Activated naive CD8-positive, alpha-beta T cell treated with anti-CD3 and anti-CD28 coated beads, Interleukin-2, amount 10 ng/mL, durations not matched to agents 7 days and 5 days (primary cell): ENCODE results near the gene USP48. TPM values are rescaled to one million over a fixed set of nuclear protein-coding genes. Genes with fewer than 3 reads are reported as not detected.
"Not testable (repeated sequence)": the region's sequence is repeated elsewhere in the genome, so short reads cannot be mapped to it uniquely, and the experiment has no call there.

Experiments used
- ATAC-seq: fragments of 150-1000 bp; cut with Tn5 transposase; one replicate; pipeline ENCODE4 v1.10.0; 2021; ENCODE audit warnings: low read depth, moderate library complexity
- POLR2A ChIA-PET: fragments of 350-600 bp; sonication (Branson Sonifier 250); formaldehyde crosslinking; loops from one replicate; lab custom pipeline; 2021; ENCODE audit warnings: antibody characterized with exemption; lab: Charles Lee
- DNase-seq: peaks from one replicate; pipeline ENCODE4 v3.0.0; 2021
- H3K27ac Mint-ChIP-seq: one replicate; pipeline ENCODE4 v1.8.0; 2022; ENCODE audit warnings: mild to moderate bottlenecking, mixed read lengths
- H3K27me3 Mint-ChIP-seq: one replicate; pipeline ENCODE4 v1.8.0; 2022; ENCODE audit warnings: mild to moderate bottlenecking, moderate library complexity, mixed read lengths
- H3K36me3 Mint-ChIP-seq: one replicate; pipeline ENCODE4 v1.8.0; 2021; ENCODE audit warnings: mild to moderate bottlenecking, mixed read lengths
- H3K4me1 Mint-ChIP-seq: one replicate; pipeline ENCODE4 v1.8.0; 2021; ENCODE audit warnings: mixed read lengths
- H3K4me3 Mint-ChIP-seq: one replicate; pipeline ENCODE4 v1.8.0; 2022; ENCODE audit warnings: mild to moderate bottlenecking, moderate library complexity, mixed read lengths
- H3K9me3 Mint-ChIP-seq: one replicate; pipeline ENCODE4 v1.8.0; 2021; ENCODE audit warnings: mixed read lengths
- total RNA-seq, 2 experiments: library from RNA; stranded (reverse); gene quantifications; one replicate each; pipeline ENCODE4 v1.2.3, GENCODE V29; 2021

Gene USP48
- total RNA-seq = 10 to 100 TPM; 79.6 to 85.2 TPM

GRCh38 chr1:21782868-21783678 lies at the start of gene USP48:
Gene USP48, minus strand, starts transcription at chr1:21783149. Its CDS starts 192 bp downstream, at chr1:21782957.
- DNase-seq = peak; percentile 98
- POLR2A ChIA-PET = interaction anchor here (0.9 to 3.3 kb wide), 14 partner anchors 8 to 242 kb away, joined by 3 to 19 read pairs (median 3); no protein-coding TSS in a partner anchor
- H3K27ac Mint-ChIP-seq = peak within 1 kb of the TSS; percentile 100

GRCh38 chr1:21831454-21831970 lies 48.6 kb upstream of the USP48 start:
- no peaks in the 10 kb centered on the region for H3K4me1 Mint-ChIP-seq
- no peaks in the 10 kb centered on the region for H3K27me3 Mint-ChIP-seq
- ATAC-seq (no peak), DNase-seq (no peak)
- H3K27ac Mint-ChIP-seq = no peak overlapping the region
- POLR2A ChIA-PET = no interaction called here
- H3K9me3 Mint-ChIP-seq = peaks cover 11% of the 10 kb centered on the region
- peaks cover 23% of the 10 kb centered on the region for H3K36me3 Mint-ChIP-seq
- no peak overlapping the region for H3K4me3 Mint-ChIP-seq

More at GRCh38 chr1:21782868-21783678, at the start of gene USP48:
- H3K27me3 Mint-ChIP-seq = peaks cover 7% of the 10 kb centered on the region
- peaks cover 19% of the 10 kb centered on the region for H3K4me1 Mint-ChIP-seq
- peak; percentile 91 for ATAC-seq
- peaks cover 5% of the 10 kb centered on the region for H3K36me3 Mint-ChIP-seq
- no peaks in the 10 kb centered on the region for H3K9me3 Mint-ChIP-seq
- peak within 1 kb of the TSS; percentile 90 for H3K4me3 Mint-ChIP-seq

- Mint-ChIP-seq H3K4me3 (no peak overlapping the region), H3K9me3 (peaks cover 11% of the 10 kb centered on the region), H3K27me3 (no peaks in the 10 kb centered on the region), H3K27ac (no peak overlapping the region), H3K36me3 (peaks cover 23% of the 10 kb centered on the region), H3K4me1 (no peaks in the 10 kb centered on the region)
- DNase-seq (no peak), ATAC-seq (no peak)
- POLR2A ChIA-PET = no interaction called here
These were observed 48.0 kb upstream of the USP48 start for GRCh38 chr1:21830792-21831453.

GRCh38 chr1:21829294-21829693 lies 46.3 kb upstream of the USP48 start:
- Mint-ChIP-seq H3K36me3 (peaks cover 11% of the 10 kb centered on the region), H3K4me1 (no peaks in the 10 kb centered on the region), H3K27ac (no peak overlapping the region), H3K4me3 (no peak overlapping the region), H3K27me3 (no peaks in the 10 kb centered on the region), H3K9me3 (peaks cover 6% of the 10 kb centered on the region)
- ATAC-seq (no peak), DNase-seq (no peak)
- POLR2A ChIA-PET = no interaction called here

- peaks cover 5% of the 10 kb centered on the region for H3K36me3 Mint-ChIP-seq
- peaks cover under 1% of the 10 kb centered on the region for H3K9me3 Mint-ChIP-seq
- POLR2A ChIA-PET = no interaction called here
- DNase-seq (no peak), ATAC-seq (no peak)
- no peaks in the 10 kb centered on the region for H3K4me1 Mint-ChIP-seq
- no peak overlapping the region for H3K4me3 Mint-ChIP-seq
- no peaks in the 10 kb centered on the region for H3K27me3 Mint-ChIP-seq
- no peak overlapping the region for H3K27ac Mint-ChIP-seq
These were observed 45.7 kb upstream of the USP48 start for GRCh38 chr1:21828506-21829210.

GRCh38 chr1:21828075-21828474 lies 45.1 kb upstream of the USP48 start:
- no peaks in the 10 kb centered on the region for H3K27me3 Mint-ChIP-seq
- POLR2A ChIA-PET = no interaction called here
- no peak overlapping the region for H3K27ac Mint-ChIP-seq
- no peaks in the 10 kb centered on the region for H3K4me1 Mint-ChIP-seq
- no peak overlapping the region for H3K4me3 Mint-ChIP-seq
- H3K9me3 Mint-ChIP-seq = no peaks in the 10 kb centered on the region
- DNase-seq = no peak
- peaks cover 4% of the 10 kb centered on the region for H3K36me3 Mint-ChIP-seq
- no peak for ATAC-seq

- POLR2A ChIA-PET = no interaction called here
- H3K36me3 Mint-ChIP-seq = no peaks in the 10 kb centered on the region
- H3K27me3 Mint-ChIP-seq = no peaks in the 10 kb centered on the region
- no peak for ATAC-seq
- H3K27ac Mint-ChIP-seq = no peak overlapping the region
- no peaks in the 10 kb centered on the region for H3K9me3 Mint-ChIP-seq
- no peak for DNase-seq
- no peak overlapping the region for H3K4me3 Mint-ChIP-seq
- no peaks in the 10 kb centered on the region for H3K4me1 Mint-ChIP-seq
These were observed 44.3 kb upstream of the USP48 start for GRCh38 chr1:21827141-21827679.

GRCh38 chr1:21826694-21827093 lies 43.7 kb upstream of the USP48 start:
- H3K9me3 Mint-ChIP-seq, H3K27ac Mint-ChIP-seq, DNase-seq, POLR2A ChIA-PET, H3K36me3 Mint-ChIP-seq, H3K4me3 Mint-ChIP-seq, H3K27me3 Mint-ChIP-seq, ATAC-seq, H3K4me1 Mint-ChIP-seq: not testable (repeated sequence)

GRCh38 chr1:21825393-21825792 lies 42.4 kb upstream of the USP48 start:
- Mint-ChIP-seq H3K4me1 (no peaks in the 10 kb centered on the region), H3K36me3 (no peaks in the 10 kb centered on the region), H3K4me3 (no peak overlapping the region), H3K27me3 (no peaks in the 10 kb centered on the region), H3K27ac (no peak overlapping the region), H3K9me3 (no peaks in the 10 kb centered on the region)
- ATAC-seq (no peak), DNase-seq (no peak)
- POLR2A ChIA-PET = no interaction called here

GRCh38 chr1:21824926-21825325 lies 42.0 kb upstream of the USP48 start:
- H3K27me3 Mint-ChIP-seq = no peaks in the 10 kb centered on the region
- H3K4me3 Mint-ChIP-seq = no peak overlapping the region
- H3K36me3 Mint-ChIP-seq = no peaks in the 10 kb centered on the region
- no peaks in the 10 kb centered on the region for H3K9me3 Mint-ChIP-seq
- POLR2A ChIA-PET = no interaction called here
- no peak for DNase-seq
- no peak overlapping the region for H3K27ac Mint-ChIP-seq
- H3K4me1 Mint-ChIP-seq = no peaks in the 10 kb centered on the region
- no peak for ATAC-seq

GRCh38 chr1:21823980-21824702 lies 41.2 kb upstream of the USP48 start:
- Mint-ChIP-seq H3K27me3 (no peaks in the 10 kb centered on the region), H3K4me1 (no peaks in the 10 kb centered on the region), H3K4me3 (no peak overlapping the region), H3K36me3 (no peaks in the 10 kb centered on the region), H3K9me3 (no peaks in the 10 kb centered on the region), H3K27ac (no peak overlapping the region)
- POLR2A ChIA-PET = no interaction called here
- ATAC-seq (no peak), DNase-seq (no peak)

- DNase-seq = no peak
- Mint-ChIP-seq H3K4me1 (peaks cover 2% of the 10 kb centered on the region), H3K27ac (no peak overlapping the region), H3K9me3 (no peaks in the 10 kb centered on the region), H3K4me3 (no peak overlapping the region), H3K36me3 (no peaks in the 10 kb centered on the region), H3K27me3 (no peaks in the 10 kb centered on the region)
- POLR2A ChIA-PET = no interaction called here
- no peak for ATAC-seq
These were observed 40.4 kb upstream of the USP48 start for GRCh38 chr1:21823206-21823979.
